Activated gamma-delta T cell (primary cell): ENCODE results near the gene AGAP1.

Source experiments
- DNase-seq: peaks from one replicate; lab custom pipeline; 2025; lab: John Stamatoyannopoulos, UW

The AGAP1 gene

GRCh38 chr2:235811446-235812184 is 317.8 kb downstream of the AGAP1 start:
- DNase-seq = no peak

GRCh38 chr2:235812185-235812665 is 318.4 kb downstream of the AGAP1 start:
- no peak for DNase-seq

GRCh38 chr2:235813398-235813797 is 319.6 kb downstream of the AGAP1 start:
- no peak for DNase-seq

GRCh38 chr2:235820571-235820970 is 326.7 kb downstream of the AGAP1 start:
- DNase-seq = no peak

- no peak for DNase-seq
These were observed 330.5 kb downstream of the AGAP1 start for GRCh38 chr2:235824331-235824730.

GRCh38 chr2:235825946-235826345 is 332.1 kb downstream of the AGAP1 start:
- no peak for DNase-seq

GRCh38 chr2:235826826-235827225 is 333.0 kb downstream of the AGAP1 start:
- DNase-seq = no peak

- no peak for DNase-seq
These were observed 333.7 kb downstream of the AGAP1 start for GRCh38 chr2:235827585-235827992.

GRCh38 chr2:235829726-235830125 is 335.9 kb downstream of the AGAP1 start:
- no peak for DNase-seq

- DNase-seq = no peak
These were observed 337.9 kb downstream of the AGAP1 start for GRCh38 chr2:235831755-235832154.

- no peak for DNase-seq
These were observed 339.1 kb downstream of the AGAP1 start for GRCh38 chr2:235832941-235833340.

GRCh38 chr2:235833971-235834620 is 340.3 kb downstream of the AGAP1 start:
- DNase-seq = no peak

- no peak for DNase-seq
These were observed 340.9 kb downstream of the AGAP1 start for GRCh38 chr2:235834781-235835180.

- no peak for DNase-seq
These were observed 342.0 kb downstream of the AGAP1 start for GRCh38 chr2:235835810-235836209.

GRCh38 chr2:235836491-235836911 is 342.7 kb downstream of the AGAP1 start:
- no peak for DNase-seq

- no peak for DNase-seq
These were observed 345.4 kb downstream of the AGAP1 start for GRCh38 chr2:235839226-235839625.

GRCh38 chr2:235839974-235840373 is 346.1 kb downstream of the AGAP1 start:
- DNase-seq = no peak

- DNase-seq = no peak
These were observed 348.0 kb downstream of the AGAP1 start for GRCh38 chr2:235841863-235842262.

GRCh38 chr2:235842941-235843340 is 349.1 kb downstream of the AGAP1 start:
- no peak for DNase-seq

GRCh38 chr2:235843591-235844395 is 349.9 kb downstream of the AGAP1 start:
- DNase-seq = no peak

GRCh38 chr2:235844561-235844960 is 350.7 kb downstream of the AGAP1 start:
- no peak for DNase-seq

- no peak for DNase-seq
These were observed 351.4 kb downstream of the AGAP1 start for GRCh38 chr2:235845245-235845644.

- no peak for DNase-seq
These were observed 353.7 kb downstream of the AGAP1 start for GRCh38 chr2:235847576-235847975.
